SJSA1 (cell line): ENCODE results near the gene TAS2R39. TPM values are rescaled to one million over a fixed set of nuclear protein-coding genes. Genes with fewer than 3 reads are reported as not detected.
"Not testable (repeated sequence)": the region's sequence is repeated elsewhere in the genome, so short reads cannot be mapped to it uniquely, and the experiment has no call there.

ENCODE experiments used
- DNase-seq, 2 experiments: peaks; one replicate each; pipeline ENCODE4 v3.0.0-alpha.2; 2015 to 2020; ENCODE audit warnings: low spot score in 2 of 2, low read depth in 1 of 2
- H3K27ac ChIP-seq: fragments of 250-450 bp; sonication (Bioruptor Pico); 2 replicates; pipeline ENCODE4 v1.5.1; 2020; ENCODE audit warnings: mild to moderate bottlenecking, moderate library complexity
- H3K27me3 ChIP-seq: fragments of 250-450 bp; sonication (Bioruptor Pico); replicated peaks from 2 replicates; pipeline ENCODE4 v1.5.1; 2020; ENCODE audit warnings: mild to moderate bottlenecking, moderate library complexity
- H3K36me3 ChIP-seq: fragments of 250-450 bp; sonication (Bioruptor Pico); 2 replicates; pipeline ENCODE4 v1.5.1; 2020; ENCODE audit warnings: mild to moderate bottlenecking
- H3K4me1 ChIP-seq: fragments of 250-450 bp; sonication (Bioruptor Pico); replicated peaks from 2 replicates; pipeline ENCODE4 v1.6.1; 2021; ENCODE audit warnings: mild to moderate bottlenecking
- H3K4me3 ChIP-seq: fragments of 250-450 bp; sonication (Bioruptor Pico); 2 replicates; pipeline ENCODE4 v1.5.1; 2020; ENCODE audit warnings: mild to moderate bottlenecking
- H3K9me3 ChIP-seq: fragments of 250-450 bp; sonication (Bioruptor Pico); replicated peaks from 2 replicates; pipeline ENCODE4 v1.5.1; 2020; ENCODE audit warnings: mild to moderate bottlenecking
- total RNA-seq: library from RNA; depleted of rRNA; stranded (reverse); fragments of >200 nt; shearing (Covaris generic); gene quantifications from 2 replicates; pipeline ENCODE4 v1.2.3, GENCODE V29; 2014; rRNA removed

TAS2R39 gene
- total RNA-seq = not detected in 2 replicates

- DNase-seq = no peak
- Histone ChIP-seq H3K27me3 (no peaks in the 10 kb centered on the region), H3K4me3 (no peak within 1 kb of the TSS), H3K36me3 (no peaks in the 10 kb centered on the region), H3K27ac (no peak within 1 kb of the TSS), H3K9me3 (peaks cover 2% of the 10 kb centered on the region; the same call in 1 of the 2 replicates), H3K4me1 (no peaks in the 10 kb centered on the region)
These were observed at the start of gene TAS2R39 for GRCh38 chr7:143183024-143183423. TAS2R39 (plus strand) TSS chr7:143183419; CDS start chr7:143183419, 0 bp downstream.

GRCh38 chr7:143147070-143147469 lies 36.1 kb upstream of the TAS2R39 start:
- Histone ChIP-seq H3K27me3 (no peaks in the 10 kb centered on the region), H3K36me3 (no peaks in the 10 kb centered on the region), H3K9me3 (0 out of 2 replicates have a peak, but pooled peaks cover 3% of the 10 kb centered on the region), H3K4me3 (no peak overlapping the region), H3K27ac (no peak overlapping the region), H3K4me1 (no peaks in the 10 kb centered on the region)
- DNase-seq = no peak

GRCh38 chr7:143148050-143148449 lies 35.2 kb upstream of the TAS2R39 start:
- 0 out of 2 replicates have a peak, but pooled peaks cover 3% of the 10 kb centered on the region for H3K9me3 ChIP-seq
- no peaks in the 10 kb centered on the region for H3K4me1 ChIP-seq
- H3K27ac ChIP-seq = no peak overlapping the region
- H3K36me3 ChIP-seq = no peaks in the 10 kb centered on the region
- H3K27me3 ChIP-seq = no peaks in the 10 kb centered on the region
- H3K4me3 ChIP-seq = no peak overlapping the region
- no peak for DNase-seq

GRCh38 chr7:143148651-143149050 lies 34.6 kb upstream of the TAS2R39 start:
- DNase-seq = no peak
- 0 out of 2 replicates have a peak, but pooled peaks cover 3% of the 10 kb centered on the region for H3K9me3 ChIP-seq
- H3K27me3 ChIP-seq = no peaks in the 10 kb centered on the region
- H3K27ac ChIP-seq = no peak overlapping the region
- H3K36me3 ChIP-seq = no peaks in the 10 kb centered on the region
- H3K4me1 ChIP-seq = no peaks in the 10 kb centered on the region
- H3K4me3 ChIP-seq = no peak overlapping the region

- H3K27me3 ChIP-seq, H3K36me3 ChIP-seq, H3K4me3 ChIP-seq, DNase-seq, H3K9me3 ChIP-seq, H3K27ac ChIP-seq, H3K4me1 ChIP-seq: not testable (repeated sequence)
These were observed 32.5 kb upstream of the TAS2R39 start for GRCh38 chr7:143150696-143151095.

- not testable (repeated sequence) for H3K4me1 ChIP-seq, H3K36me3 ChIP-seq, H3K27ac ChIP-seq, H3K4me3 ChIP-seq, DNase-seq, H3K9me3 ChIP-seq, H3K27me3 ChIP-seq
These were observed 24.6 kb upstream of the TAS2R39 start for GRCh38 chr7:143158617-143159016.

GRCh38 chr7:143171697-143172096 lies 11.5 kb upstream of the TAS2R39 start:
- Histone ChIP-seq H3K4me3 (no peak overlapping the region), H3K36me3 (no peaks in the 10 kb centered on the region), H3K27ac (no peak overlapping the region), H3K9me3 (no peaks in the 10 kb centered on the region), H3K27me3 (no peaks in the 10 kb centered on the region), H3K4me1 (no peaks in the 10 kb centered on the region)
- no peak for DNase-seq

- Histone ChIP-seq H3K4me3 (peak overlapping the region; percentile 13; the same call in 1 of the 2 replicates), H3K36me3 (no peaks in the 10 kb centered on the region), H3K9me3 (no peaks in the 10 kb centered on the region), H3K4me1 (no peaks in the 10 kb centered on the region), H3K27me3 (no peaks in the 10 kb centered on the region), H3K27ac (no peak overlapping the region)
- DNase-seq = peak in 1 of 2 experiments; percentile 18
These were observed 10.9 kb upstream of the TAS2R39 start for GRCh38 chr7:143172354-143172753.

- peaks cover 2% of the 10 kb centered on the region; the same call in 1 of the 2 replicates for H3K9me3 ChIP-seq
- no peak overlapping the region for H3K4me3 ChIP-seq
- H3K27me3 ChIP-seq = no peaks in the 10 kb centered on the region
- no peak overlapping the region for H3K27ac ChIP-seq
- H3K4me1 ChIP-seq = no peaks in the 10 kb centered on the region
- H3K36me3 ChIP-seq = no peaks in the 10 kb centered on the region
- DNase-seq = no peak
These were observed 7.1 kb upstream of the TAS2R39 start for GRCh38 chr7:143176128-143176527.

- Histone ChIP-seq H3K4me1 (no peaks in the 10 kb centered on the region), H3K9me3 (peaks cover 2% of the 10 kb centered on the region; the same call in 1 of the 2 replicates), H3K36me3 (no peaks in the 10 kb centered on the region), H3K27me3 (no peaks in the 10 kb centered on the region), H3K27ac (no peak overlapping the region), H3K4me3 (no peak overlapping the region)
- DNase-seq = no peak
These were observed 5.7 kb upstream of the TAS2R39 start for GRCh38 chr7:143177374-143178119.

GRCh38 chr7:143180771-143181170 lies 2.4 kb upstream of the TAS2R39 start:
- H3K4me1 ChIP-seq, DNase-seq, H3K4me3 ChIP-seq, H3K36me3 ChIP-seq, H3K9me3 ChIP-seq, H3K27me3 ChIP-seq, H3K27ac ChIP-seq: not testable (repeated sequence)

- H3K27me3 ChIP-seq = no peaks in the 10 kb centered on the region
- H3K4me1 ChIP-seq = no peaks in the 10 kb centered on the region
- no peak for DNase-seq
- no peak overlapping the region for H3K27ac ChIP-seq
- H3K4me3 ChIP-seq = no peak overlapping the region
- H3K36me3 ChIP-seq = no peaks in the 10 kb centered on the region
- H3K9me3 ChIP-seq = peaks cover 2% of the 10 kb centered on the region; the same call in 1 of the 2 replicates
These were observed 1.9 kb upstream of the TAS2R39 start for GRCh38 chr7:143181349-143181748.

- DNase-seq = no peak
- Histone ChIP-seq H3K36me3 (no peaks in the 10 kb centered on the region), H3K27ac (no peak overlapping the region)
These were observed 2.3 kb downstream of the TAS2R39 start for GRCh38 chr7:143185551-143185950.

GRCh38 chr7:143188994-143189393 lies 5.8 kb downstream of the TAS2R39 start:
- Histone ChIP-seq H3K9me3 (no peaks in the 10 kb centered on the region), H3K27me3 (no peaks in the 10 kb centered on the region), H3K36me3 (no peaks in the 10 kb centered on the region), H3K27ac (no peak overlapping the region), H3K4me3 (no peak overlapping the region), H3K4me1 (no peaks in the 10 kb centered on the region)
- no peak for DNase-seq

More at GRCh38 chr7:143185551-143185950, 2.3 kb downstream of the TAS2R39 start:
- Histone ChIP-seq H3K4me1 (no peaks in the 10 kb centered on the region), H3K27me3 (no peaks in the 10 kb centered on the region), H3K9me3 (no peaks in the 10 kb centered on the region), H3K4me3 (no peak overlapping the region)
